Fibroblast of lung (primary cell): ENCODE results near the gene BCL7A. TPM values are rescaled to one million over a fixed set of nuclear protein-coding genes. Genes with fewer than 3 reads are reported as not detected.

Experiments used
- DNase-seq, 2 donors: peaks; one replicate each; pipeline versions ENCODE4 v3.0.0 to v3.0.0-alpha.2; 2010; ENCODE audit warnings: low read depth in 2 of 2
- H2AFZ ChIP-seq: 2 replicates; pipeline ENCODE4 v1.5.1; 2012; ENCODE audit warnings: low read length, control low read depth, inconsistent platforms
- H3K27ac ChIP-seq: 2 replicates; pipeline ENCODE4 v1.5.1; 2011; ENCODE audit warnings: low read length, control low read depth; ENCODE audit not compliant: insufficient read depth
- H3K27me3 ChIP-seq: 2 replicates; pipeline ENCODE4 v1.5.1; 2011; ENCODE audit warnings: mild to moderate bottlenecking, low read length; ENCODE audit not compliant: control insufficient read depth, insufficient read depth
- H3K36me3 ChIP-seq: 2 replicates; pipeline ENCODE4 v1.5.1; 2011; ENCODE audit warnings: low read length; ENCODE audit not compliant: control insufficient read depth, insufficient read depth
- H3K4me1 ChIP-seq: 2 replicates; pipeline ENCODE4 v1.5.1; 2011; ENCODE audit warnings: low read length; ENCODE audit not compliant: control insufficient read depth, insufficient read depth; ENCODE audit errors: extremely low read depth
- H3K4me2 ChIP-seq: 2 replicates; pipeline ENCODE4 v1.5.1; 2011; ENCODE audit warnings: low read length, control low read depth; ENCODE audit not compliant: insufficient read depth; ENCODE audit errors: extremely low read depth
- H3K4me3 ChIP-seq, 4 experiments: fragments of 200-600 bp in 1 of 4; sonication (generic) in 1 of 4; replicated peaks in 1 of 4; 2 replicates each; pipeline ENCODE4 v1.5.1; 2011 to 2016; ENCODE audit warnings: low read length in 4 of 4, low read depth in 3 of 4, mild to moderate bottlenecking in 3 of 4, control low read depth in 2 of 4, inconsistent platforms in 1 of 4, mixed read lengths in 1 of 4; ENCODE audit not compliant: insufficient read depth in 1 of 4; ENCODE audit errors: control extremely low read depth in 1 of 4
- H3K79me2 ChIP-seq: 2 replicates; pipeline ENCODE4 v1.5.1; 2012; ENCODE audit warnings: mild to moderate bottlenecking, low read length, inconsistent platforms; ENCODE audit not compliant: control insufficient read depth, insufficient read depth
- H3K9ac ChIP-seq: 2 replicates; pipeline ENCODE4 v1.5.1; 2011; ENCODE audit warnings: mild to moderate bottlenecking, low read length, control low read depth; ENCODE audit not compliant: insufficient read depth
- H3K9me3 ChIP-seq: 2 replicates; pipeline ENCODE4 v1.5.1; 2012; ENCODE audit warnings: low read depth, low read length; ENCODE audit not compliant: control insufficient read depth, insufficient read depth
- H4K20me1 ChIP-seq: 2 replicates; pipeline ENCODE4 v1.5.1; 2011; ENCODE audit warnings: low read length; ENCODE audit not compliant: control insufficient read depth, insufficient read depth; ENCODE audit errors: extremely low read depth
- CTCF ChIP-seq, 2 donors: IDR thresholded peaks in 1 of 2; conservative IDR thresholded peaks in 1 of 2; 1 replicate in 1 of 2; 2 replicates in 1 of 2; pipeline ENCODE4 v1.5.1; 2011 to 2012; ENCODE audit warnings: low read length in 2 of 2, control low read depth in 1 of 2, inconsistent platforms in 1 of 2, low read depth in 1 of 2, mild to moderate bottlenecking in 1 of 2
- EZH2 ChIP-seq: IDR thresholded peaks from 2 replicates; pipeline ENCODE4 v1.5.1; 2012; ENCODE audit warnings: low read length, control low read depth, mild to moderate bottlenecking; ENCODE audit errors: missing control alignments
- polyA plus RNA-seq, 2 donors: library from polyadenylated mRNA; depleted of rRNA in 1 of 2; stranded (reverse) in 1 of 2; unstranded in 1 of 2; fragments of >200 nt; gene quantifications; 2 replicates each; pipeline ENCODE4 v1.2.1, GENCODE V29; 2011 to 2012; ENCODE audit warnings: missing spikeins in 1 of 2
- total RNA-seq: library from RNA; depleted of rRNA; stranded (reverse); fragments of >200 nt; gene quantifications from 2 replicates; pipeline ENCODE4 v1.2.1, GENCODE V29; 2014

The BCL7A gene
- total and polyA plus RNA-seq, 2 donors (not counting 1 experiment from before 2014, with no cell fraction given): 3.8 to 7.4 TPM

GRCh38 chr12:122106843-122107242 lies 85.2 kb downstream of the BCL7A start:
- Histone ChIP-seq H3K27me3 (no peaks in the 10 kb centered on the region), H4K20me1 (no peaks in the 10 kb centered on the region), H3K4me3 (no peak overlapping the region), H3K4me2 (no peak overlapping the region), H2AFZ (no peak overlapping the region), H3K9me3 (no peaks in the 10 kb centered on the region), H3K36me3 (no peaks in the 10 kb centered on the region), H3K27ac (peak overlapping the region; percentile 23), H3K4me1 (peaks cover 14% of the 10 kb centered on the region), H3K9ac (no peak overlapping the region), H3K79me2 (peaks cover 24% of the 10 kb centered on the region)
- peak in 1 of 2 donors; percentile 40 for DNase-seq
- TF ChIP-seq EZH2 (no peak), CTCF (conservative IDR thresholded peaks at IDR 0.05 in 1 of 2, IDR thresholded peaks at IDR 0.05 in 1 of 2; ENCODE audit: low read depth in 1 of 2, low read length in 2 of 2) (no peak)

GRCh38 chr12:122107261-122107660 lies 85.6 kb downstream of the BCL7A start:
- peak; percentile 37 to 92 for DNase-seq
- no peak for TF ChIP-seq CTCF (conservative IDR thresholded peaks at IDR 0.05 in 1 of 2, IDR thresholded peaks at IDR 0.05 in 1 of 2; ENCODE audit: low read depth in 1 of 2, low read length in 2 of 2)
- TF ChIP-seq EZH2: no peak
- Histone ChIP-seq H2AFZ (no peak overlapping the region), H3K36me3 (no peaks in the 10 kb centered on the region), H3K27ac (peak overlapping the region; percentile 23), H3K79me2 (peaks cover 24% of the 10 kb centered on the region), H3K4me3 (no peak overlapping the region), H3K9ac (no peak overlapping the region), H3K4me2 (no peak overlapping the region), H4K20me1 (no peaks in the 10 kb centered on the region), H3K9me3 (no peaks in the 10 kb centered on the region), H3K27me3 (no peaks in the 10 kb centered on the region), H3K4me1 (peaks cover 14% of the 10 kb centered on the region)

- Histone ChIP-seq H3K4me1 (peaks cover 14% of the 10 kb centered on the region), H3K27me3 (no peaks in the 10 kb centered on the region), H3K9me3 (no peaks in the 10 kb centered on the region), H3K4me2 (no peak overlapping the region), H3K79me2 (peaks cover 16% of the 10 kb centered on the region), H3K9ac (no peak overlapping the region), H3K27ac (no peak overlapping the region), H3K36me3 (no peaks in the 10 kb centered on the region), H4K20me1 (no peaks in the 10 kb centered on the region), H2AFZ (no peak overlapping the region), H3K4me3 (no peak overlapping the region)
- DNase-seq: no peak
- TF ChIP-seq CTCF (conservative IDR thresholded peaks at IDR 0.05 in 1 of 2, IDR thresholded peaks at IDR 0.05 in 1 of 2; ENCODE audit: low read depth in 1 of 2, low read length in 2 of 2): no peak
- TF ChIP-seq EZH2: no peak
Measured at GRCh38 chr12:122111089-122111641, 89.5 kb downstream of the BCL7A start.

Other genes with a start within 250 kb of the BCL7A start
- gene RHOF, start 228.2 kb upstream of the BCL7A start, total RNA-seq: 5.6 and 6.8 TPM in 2 replicates
- 2.3 and 4.8 TPM in 2 replicates for gene RHOF, start 228.2 kb upstream of the BCL7A start, polyA plus RNA-seq
- gene SETD1B, start 217.9 kb upstream of the BCL7A start, total RNA-seq: 2.1 and 3.5 TPM in 2 replicates
- gene SETD1B, start 217.9 kb upstream of the BCL7A start, polyA plus RNA-seq: 1.2 and 1.7 TPM in 2 replicates
- gene HPD, start 163.0 kb upstream of the BCL7A start, total RNA-seq: 0.17 and 0.26 TPM in 2 replicates
- 0.36 and 0.55 TPM in 2 replicates for gene HPD, start 163.0 kb upstream of the BCL7A start, polyA plus RNA-seq
- gene PSMD9, start 133.1 kb upstream of the BCL7A start, total RNA-seq: 38.8 and 73.5 TPM in 2 replicates
- 77.7 and 98.1 TPM in 2 replicates for gene PSMD9, start 133.1 kb upstream of the BCL7A start, polyA plus RNA-seq
- gene CFAP251, start 103.3 kb upstream of the BCL7A start, total RNA-seq: 3.9 and 7.9 TPM in 2 replicates
- 2.7 and 4.4 TPM in 2 replicates for gene CFAP251, start 103.3 kb upstream of the BCL7A start, polyA plus RNA-seq
- 12.6 and 17.0 TPM in 2 replicates for gene MLXIP, start 56.9 kb downstream of the BCL7A start, total RNA-seq
- 6.6 and 10.1 TPM in 2 replicates for gene MLXIP, start 56.9 kb downstream of the BCL7A start, polyA plus RNA-seq
- gene IL31, start 152.3 kb downstream of the BCL7A start, total RNA-seq: not detected in 2 replicates
- gene IL31, start 152.3 kb downstream of the BCL7A start, polyA plus RNA-seq: not detected in 2 replicates
- gene LRRC43, start 161.2 kb downstream of the BCL7A start, total RNA-seq: 1.8 and 3.6 TPM in 2 replicates
- gene LRRC43, start 161.2 kb downstream of the BCL7A start, polyA plus RNA-seq: 0.61 and 0.71 TPM in 2 replicates
- under 0.01 and 0.33 TPM in 2 replicates for gene B3GNT4, start 181.8 kb downstream of the BCL7A start, total RNA-seq
- gene B3GNT4, start 181.8 kb downstream of the BCL7A start, polyA plus RNA-seq: 0.12 and 0.14 TPM in 2 replicates
- 60.6 and 70.6 TPM in 2 replicates for gene DIABLO, start 204.2 kb downstream of the BCL7A start, total RNA-seq
- 59.6 and 73.5 TPM in 2 replicates for gene DIABLO, start 204.2 kb downstream of the BCL7A start, polyA plus RNA-seq
- gene VPS33A, start 244.6 kb downstream of the BCL7A start, total RNA-seq: 18.2 and 22.3 TPM in 2 replicates
- 15.4 and 17.2 TPM in 2 replicates for gene VPS33A, start 244.6 kb downstream of the BCL7A start, polyA plus RNA-seq